Activated T-cell treated with anti-CD3 and anti-CD28 coated beads for 24 hours (primary cell): Measurements from ENCODE around the gene KRTAP5-4.
"Not testable (repeated sequence)": the region's sequence is repeated elsewhere in the genome, so short reads cannot be mapped to it uniquely, and the experiment has no call there.

ENCODE experiments used
- DNase-seq: peaks from one replicate; pipeline ENCODE4 v3.0.0-alpha.2; 2020; ENCODE audit warnings: low read depth

The KRTAP5-4 gene, protein sequence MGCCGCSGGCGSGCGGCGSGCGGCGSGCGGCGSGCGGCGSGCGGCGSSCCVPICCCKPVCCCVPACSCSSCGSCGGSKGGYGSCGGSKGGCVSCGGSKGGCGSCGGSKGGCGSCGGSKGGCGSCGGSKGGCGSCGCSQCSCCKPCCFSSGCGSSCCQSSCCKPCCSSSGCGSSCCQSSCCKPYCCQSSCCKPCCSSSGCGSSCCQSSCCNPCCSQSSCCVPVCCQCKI

GRCh38 chr11:1622086-1622485 is at the start of gene KRTAP5-4:
KRTAP5-4 (minus strand) TSS chr11:1622138; CDS start chr11:1622093, 45 bp downstream.
- no peak for DNase-seq

DNA sequence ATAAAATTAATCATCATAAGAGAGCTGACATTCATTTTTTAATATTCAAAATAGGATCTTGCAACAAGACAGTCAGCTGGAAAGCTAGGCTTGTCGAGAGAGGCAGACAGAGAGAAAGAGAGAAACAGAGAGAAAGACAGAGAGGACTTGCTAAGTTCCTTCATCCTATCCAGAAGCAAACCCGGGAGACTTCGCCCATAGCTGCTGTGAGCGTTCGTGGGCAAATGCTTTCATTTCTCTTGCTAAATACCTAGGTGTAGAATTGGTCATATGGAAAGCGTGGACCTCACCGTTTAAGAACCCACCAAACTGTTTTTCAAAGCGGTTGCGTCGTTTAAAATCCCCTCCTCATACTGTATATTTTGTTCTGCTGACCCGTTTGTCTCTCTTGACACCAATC is 49.7 kb upstream of the KRTAP5-4 start:
- no peak for DNase-seq

DNA sequence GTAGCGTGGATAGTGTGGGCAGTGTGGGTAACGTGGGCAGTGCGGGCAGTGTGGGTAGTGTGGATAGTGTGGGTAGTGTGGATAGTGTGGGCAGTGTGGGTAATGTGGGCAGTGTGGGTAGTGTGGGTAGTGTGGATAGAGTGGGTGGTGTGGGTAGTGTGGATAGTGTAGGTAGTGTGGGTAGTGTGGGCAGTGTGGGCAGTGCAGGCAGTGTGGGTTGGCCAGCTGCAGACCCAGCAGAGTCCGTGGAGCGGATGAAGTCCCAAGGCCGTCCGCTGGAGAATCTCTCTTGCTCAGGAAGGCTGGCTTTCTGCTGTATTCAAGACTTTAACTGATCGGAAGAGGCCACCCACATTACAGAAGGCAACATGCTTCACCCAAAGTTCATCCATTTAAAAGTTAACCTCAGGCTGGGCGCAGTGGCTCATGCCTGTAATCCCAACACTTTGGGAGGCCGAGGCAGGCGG is 49.0 kb upstream of the KRTAP5-4 start:
- no peak for DNase-seq

DNA sequence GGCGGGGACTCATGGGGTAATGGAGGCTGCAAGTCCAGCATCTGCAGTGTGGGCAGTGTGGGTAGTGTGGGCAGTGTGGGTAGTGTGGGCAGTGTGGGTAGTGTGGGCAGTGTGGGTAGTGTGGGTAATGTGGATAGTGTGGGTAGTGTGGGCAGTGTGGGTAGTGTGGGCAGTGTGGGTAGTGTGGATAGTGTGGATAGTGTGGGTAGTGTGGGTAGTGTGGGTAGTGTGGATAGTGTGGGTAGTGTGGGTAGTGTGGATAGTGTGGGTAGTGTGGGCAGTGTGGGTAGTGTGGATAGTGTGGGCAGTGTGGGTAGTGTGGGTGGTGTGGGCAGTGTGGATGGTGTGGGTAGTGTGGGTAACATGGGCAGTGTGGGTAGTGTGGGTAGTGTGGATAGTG is 48.5 kb upstream of the KRTAP5-4 start:
- DNase-seq, result not testable (repeated sequence)

DNA sequence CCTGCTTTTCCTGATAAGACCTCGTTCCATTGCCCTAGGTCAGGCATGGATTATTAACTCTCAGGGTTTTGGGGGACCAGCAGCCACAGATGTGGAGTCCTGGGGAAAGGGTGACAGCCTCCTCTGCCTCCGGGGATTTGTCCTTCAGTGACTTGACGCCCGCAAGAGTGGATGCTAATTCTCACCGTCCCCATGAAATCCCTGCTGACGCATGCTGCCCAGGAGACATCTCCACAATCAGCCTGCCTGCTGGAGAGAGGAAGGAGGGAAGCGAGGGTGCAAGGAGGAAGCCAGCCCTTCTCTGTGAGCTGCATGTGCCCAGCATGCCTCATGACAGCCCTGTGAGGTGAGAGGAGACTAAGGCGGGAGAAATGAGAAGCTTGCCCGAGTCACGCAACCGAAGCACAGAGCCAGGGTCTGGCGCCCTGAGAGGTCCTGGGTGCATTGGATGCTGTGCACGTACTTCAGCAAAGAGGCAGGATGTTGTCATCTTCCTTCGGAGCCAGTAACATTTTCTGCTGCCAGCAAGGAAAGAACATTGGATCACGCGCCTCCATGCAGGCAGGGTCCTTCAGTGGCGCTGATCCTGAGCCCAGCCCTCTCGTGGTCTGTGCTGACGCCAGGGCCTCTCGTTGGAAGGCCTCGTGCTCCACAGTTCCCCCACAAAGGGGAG is 47.7 kb upstream of the KRTAP5-4 start:
- DNase-seq, result no peak

DNA sequence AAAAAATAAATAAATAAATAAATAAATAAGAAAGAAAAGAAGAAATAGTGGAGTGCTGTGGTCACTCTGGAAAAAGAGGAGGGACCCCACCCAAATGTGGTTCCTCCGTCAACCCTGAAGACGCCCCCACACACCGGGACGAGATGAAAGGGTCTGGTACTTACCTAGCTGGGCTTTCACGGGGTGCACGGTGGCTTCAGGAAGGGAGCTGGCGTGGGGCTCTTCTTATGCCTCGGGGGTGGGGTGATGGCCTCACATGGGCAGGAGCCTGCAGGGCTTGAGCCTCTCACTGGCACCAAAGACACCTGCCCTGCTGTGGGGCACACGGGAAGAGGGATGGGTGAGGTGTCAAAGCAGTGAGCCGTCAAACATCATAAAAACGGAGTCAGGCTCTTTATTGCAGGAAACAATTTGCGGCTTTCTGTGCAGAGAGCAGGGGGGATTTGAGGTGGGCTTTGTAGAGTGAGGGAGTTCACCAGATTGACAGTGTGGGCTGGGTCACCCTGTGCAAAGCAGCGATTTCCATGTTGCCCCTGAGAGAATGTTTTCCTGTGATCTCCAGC is 47.1 kb upstream of the KRTAP5-4 start:
- DNase-seq, result no peak

DNA sequence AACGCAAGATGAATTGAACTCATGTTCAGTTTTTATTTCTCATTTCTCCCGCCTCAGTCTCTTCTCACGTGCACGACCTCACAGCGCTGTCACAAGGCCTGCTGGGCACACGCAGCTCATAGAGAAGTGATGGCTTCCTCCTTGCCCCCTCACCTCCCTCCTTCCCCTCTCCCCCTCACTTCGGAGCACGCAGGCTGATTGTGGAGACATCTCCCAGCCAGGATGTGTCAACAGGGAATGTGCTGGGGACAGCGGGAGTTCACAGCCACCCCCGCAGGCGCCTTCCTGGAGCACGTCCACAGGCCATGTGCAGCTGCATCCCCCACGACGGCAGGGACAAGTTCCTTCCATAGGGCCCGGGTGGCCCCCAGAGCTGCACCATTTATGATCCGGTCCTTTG is 46.0 kb upstream of the KRTAP5-4 start:
- DNase-seq, result no peak

DNA sequence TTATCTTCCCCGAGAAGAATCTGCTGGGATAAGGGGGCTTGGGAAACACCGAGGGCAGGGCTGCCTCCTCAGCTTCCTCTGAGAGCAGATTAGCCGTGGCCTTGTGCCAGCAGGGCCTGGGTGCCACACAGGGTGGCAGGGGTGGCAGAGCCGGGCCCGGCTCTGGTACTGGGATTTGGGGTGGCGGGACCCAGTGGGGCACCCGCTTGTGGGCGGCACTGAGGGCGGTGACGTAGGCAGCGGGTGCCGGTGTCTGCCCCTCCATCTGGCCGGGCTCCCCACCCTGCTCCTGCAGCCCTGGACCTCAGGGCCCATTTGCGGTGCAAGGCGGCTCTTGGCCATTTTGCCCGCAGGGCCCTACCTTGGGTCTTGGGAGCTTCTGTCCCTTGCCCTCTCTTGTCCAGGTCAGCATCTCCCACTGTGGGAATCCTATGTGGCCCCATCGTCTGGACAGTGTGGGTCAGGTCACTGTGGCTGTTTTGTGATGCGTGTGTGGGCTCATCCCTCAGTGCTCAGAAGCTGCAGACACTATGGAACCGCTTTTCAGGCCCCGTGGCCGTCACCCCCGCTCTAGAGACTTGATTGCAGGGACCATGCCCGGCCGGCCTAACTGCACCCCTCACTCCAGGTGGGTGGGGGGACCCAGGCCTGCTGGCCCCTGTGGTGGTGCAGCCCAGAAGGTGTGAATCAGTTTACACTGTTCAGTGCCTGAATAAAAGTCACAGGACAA is 45.3 kb upstream of the KRTAP5-4 start:
- no peak for DNase-seq

DNA sequence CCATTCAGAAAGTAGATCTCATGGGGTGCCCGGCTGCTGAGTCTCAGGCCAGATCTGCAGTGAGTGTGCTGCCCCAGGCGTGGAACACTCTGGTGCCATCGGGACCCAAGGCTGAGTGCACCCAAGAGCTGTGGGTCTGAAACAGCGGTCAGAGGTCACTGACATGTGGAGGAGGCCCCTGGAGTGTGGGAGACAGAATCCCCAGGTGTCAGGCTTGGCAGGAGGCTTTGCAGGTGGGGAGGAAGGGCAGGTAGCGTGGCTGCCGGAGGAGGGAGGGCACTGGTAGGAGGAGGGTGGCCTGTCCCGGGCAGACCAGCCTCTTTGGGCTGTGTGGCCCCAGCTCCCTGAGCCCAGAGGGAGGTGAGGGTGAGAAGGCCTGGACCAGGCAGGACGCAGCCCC is 43.4 kb upstream of the KRTAP5-4 start:
- DNase-seq, result no peak

- DNase-seq, result not testable (repeated sequence)
Observed at GRCh38 chr11:1662699-1663283, 40.9 kb upstream of the KRTAP5-4 start.

- DNase-seq, result not testable (repeated sequence)
Observed at GRCh38 chr11:1661454-1662269, 39.7 kb upstream of the KRTAP5-4 start.

DNA sequence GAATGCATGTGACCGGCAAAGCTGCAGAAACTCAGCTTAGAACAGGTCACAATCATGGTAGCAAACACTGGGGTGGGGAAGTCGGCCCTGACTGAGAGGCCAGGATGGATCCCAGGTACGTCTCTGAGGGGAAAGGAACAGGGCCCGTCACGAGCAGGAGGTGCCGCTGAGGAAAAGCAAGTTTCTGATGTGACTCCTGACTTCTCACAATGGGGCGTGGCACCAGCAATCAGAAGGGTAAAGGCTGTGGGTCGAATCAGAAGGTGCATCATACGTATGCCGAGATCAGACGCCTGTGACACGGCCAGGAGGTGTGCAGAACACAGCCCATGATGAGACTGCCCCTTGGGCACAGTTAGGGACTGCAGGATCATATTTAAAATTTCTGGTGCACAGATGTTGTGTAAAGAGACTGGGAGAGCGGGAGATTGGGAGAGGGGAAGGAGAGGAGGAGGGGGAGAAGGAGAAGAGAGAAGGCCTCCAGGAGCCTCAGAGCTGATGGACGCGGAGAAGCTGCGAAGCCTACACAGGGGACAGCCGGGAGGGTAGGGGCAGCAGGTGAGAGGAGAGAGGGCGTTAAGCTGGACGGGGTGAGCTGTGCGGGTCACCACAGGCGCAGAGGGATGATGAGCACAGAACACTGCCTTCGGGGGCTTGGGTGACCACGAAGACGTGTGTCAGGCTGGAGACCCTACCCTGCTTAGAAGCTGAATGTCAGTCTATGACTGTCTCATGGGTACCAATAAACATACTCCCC is 38.4 kb upstream of the KRTAP5-4 start:
- no peak for DNase-seq

- DNase-seq, result no peak
Observed at GRCh38 chr11:1659506-1659905, 37.6 kb upstream of the KRTAP5-4 start.

DNA sequence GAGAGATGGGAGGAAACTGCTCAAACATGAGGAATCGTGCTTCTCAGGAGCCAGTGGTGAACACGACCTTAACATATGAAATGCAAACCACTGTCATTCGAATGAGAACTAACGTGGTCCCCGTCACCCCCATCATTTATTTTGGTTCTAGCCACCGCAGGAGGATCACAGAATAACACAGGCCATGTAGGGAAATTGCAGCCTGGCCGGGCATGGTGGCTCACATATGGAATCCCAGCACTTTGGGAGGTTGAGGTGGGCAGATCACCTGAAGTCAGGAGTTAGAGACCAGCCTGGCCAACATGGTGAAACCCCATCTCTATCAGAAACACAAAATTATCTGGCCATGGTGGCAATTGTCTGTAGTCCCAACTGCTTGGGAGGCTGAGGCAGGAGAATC is 34.7 kb upstream of the KRTAP5-4 start:
- no peak for DNase-seq

GRCh38 chr11:1656061-1656441 is 34.1 kb upstream of the KRTAP5-4 start:
- DNase-seq, result no peak

DNA sequence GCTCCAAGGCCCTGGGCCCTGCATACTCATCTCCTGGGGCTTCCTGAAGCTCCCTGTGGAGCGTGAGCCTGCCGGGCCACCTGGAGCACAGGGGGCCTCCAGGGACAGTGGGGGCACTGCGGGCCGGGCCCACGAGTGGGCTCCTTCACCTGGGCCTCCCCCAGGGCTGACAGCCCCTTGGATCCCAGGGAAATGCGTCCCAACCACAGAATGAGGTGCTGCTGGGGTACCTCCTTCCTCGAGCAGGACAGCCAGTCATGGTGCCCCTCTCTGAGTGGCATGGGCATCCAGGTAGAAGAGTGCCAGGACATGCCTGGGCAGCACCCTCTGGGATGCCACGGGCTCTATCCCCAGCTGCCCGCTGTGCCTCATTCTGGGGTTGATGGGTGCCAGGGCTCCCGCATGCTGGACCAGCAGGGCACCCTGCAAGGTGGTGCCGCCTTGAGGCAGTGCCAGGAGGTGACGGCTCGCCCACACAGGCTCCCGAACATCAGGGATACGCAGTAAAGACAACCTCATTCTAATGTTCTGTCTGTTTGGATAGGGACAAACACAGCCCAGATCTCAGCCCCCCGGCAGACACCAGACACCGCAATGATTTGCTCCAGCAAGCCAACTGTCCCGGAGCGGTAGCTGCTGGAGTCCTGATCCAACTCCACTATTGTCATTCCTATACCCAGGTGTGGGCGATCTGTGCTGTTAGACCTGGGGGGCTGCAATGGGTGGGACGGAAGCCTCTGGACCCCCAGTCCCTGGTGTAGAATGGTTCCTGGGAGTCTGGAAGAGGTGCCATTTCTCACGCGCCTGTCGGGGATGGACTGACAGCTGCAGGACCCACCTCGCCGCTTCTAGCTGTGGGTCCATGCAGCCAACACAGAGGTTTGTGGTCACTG is 33.5 kb upstream of the KRTAP5-4 start:
- no peak for DNase-seq

DNA sequence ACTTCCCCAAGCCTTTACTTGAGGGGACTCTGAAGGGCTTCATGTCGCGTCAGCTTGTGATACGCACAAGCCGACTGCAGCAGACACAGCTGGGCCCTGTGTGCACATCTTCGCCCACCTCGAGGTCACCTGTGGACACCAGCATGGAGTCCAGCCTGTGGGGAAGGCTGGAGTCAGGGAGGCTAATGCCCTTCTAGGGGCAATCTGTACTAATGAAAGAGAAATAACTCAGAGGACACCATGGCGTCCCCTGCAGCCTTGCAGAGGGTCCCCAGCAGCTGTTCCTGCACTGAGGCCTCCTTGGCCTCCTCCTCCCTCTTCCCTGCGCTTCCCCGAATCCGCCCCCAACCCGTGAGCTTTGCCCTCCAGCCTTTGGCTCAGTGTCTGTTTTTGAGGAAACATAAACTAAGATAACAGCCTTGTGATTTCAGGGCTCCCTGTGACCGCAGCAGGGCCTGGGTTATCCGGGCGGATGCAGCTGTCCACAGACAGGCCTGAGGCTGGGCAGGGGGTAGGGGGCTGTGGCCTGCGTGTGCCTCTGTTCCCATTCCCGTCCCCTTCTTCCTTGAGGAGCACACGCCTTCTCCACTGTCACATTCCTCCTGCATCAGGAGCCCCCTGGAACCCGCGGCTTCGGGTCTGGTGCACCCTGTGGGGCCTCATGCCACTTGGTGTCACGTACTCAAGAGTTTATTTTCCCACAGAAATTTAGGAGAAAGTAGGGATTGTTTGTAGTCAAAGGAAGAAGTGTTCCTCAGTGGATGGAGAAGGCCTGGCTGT is 32.6 kb upstream of the KRTAP5-4 start:
- no peak for DNase-seq

DNA sequence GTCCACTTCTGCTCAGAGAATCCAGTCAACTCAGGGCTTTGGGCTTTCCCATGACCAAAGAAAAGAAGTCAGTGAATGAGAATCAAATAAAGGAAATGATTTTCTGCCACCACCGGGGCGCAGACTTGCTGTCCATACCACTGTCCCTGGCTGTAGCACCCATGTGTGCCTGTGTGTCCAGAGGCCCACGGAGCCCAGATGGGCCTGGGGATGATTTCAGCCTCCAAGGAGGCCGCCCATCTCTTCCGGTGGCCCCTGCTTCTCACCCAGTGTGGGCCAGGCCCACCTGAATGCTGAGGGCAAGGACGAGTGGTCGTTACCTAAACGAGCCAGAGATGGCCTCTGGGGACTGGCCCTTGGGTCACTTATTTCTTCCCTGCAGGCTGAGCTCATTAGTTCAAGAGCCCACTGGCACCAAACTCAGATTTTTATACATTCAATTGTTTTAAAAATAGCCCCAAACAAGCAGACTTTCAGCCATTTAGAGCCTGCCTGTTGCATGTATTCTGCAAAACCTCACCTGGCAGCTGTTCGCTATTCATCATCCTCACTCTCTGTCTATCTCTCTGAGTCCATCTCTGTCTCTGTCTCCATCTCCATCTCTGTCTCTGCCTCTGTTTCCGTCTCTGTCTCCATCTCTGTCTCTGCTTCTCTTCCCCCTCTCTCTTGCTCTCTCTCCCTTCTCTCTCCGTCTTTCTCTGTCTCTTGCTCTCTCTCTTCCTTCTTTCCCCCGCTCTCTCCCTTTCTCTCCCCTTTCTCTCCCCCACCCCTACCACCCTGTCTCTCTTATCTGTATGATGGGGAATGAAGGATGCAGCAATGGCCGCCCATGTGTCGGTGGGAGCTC is 31.8 kb upstream of the KRTAP5-4 start:
- no peak for DNase-seq
